GM18517 (cell line): ENCODE data around the gene CEP131.
A peak's percentile ranks its signal among the peaks of the same experiment; 100 is the strongest.

ENCODE experiments used
- ATAC-seq: cut with Tn5 transposase; IDR thresholded peaks from one replicate; pipeline ENCODE4 v1.9.1; 2021; ENCODE audit warnings: mild to moderate bottlenecking, moderate library complexity; ENCODE audit not compliant: unreplicated experiment

CEP131 gene

DNA sequence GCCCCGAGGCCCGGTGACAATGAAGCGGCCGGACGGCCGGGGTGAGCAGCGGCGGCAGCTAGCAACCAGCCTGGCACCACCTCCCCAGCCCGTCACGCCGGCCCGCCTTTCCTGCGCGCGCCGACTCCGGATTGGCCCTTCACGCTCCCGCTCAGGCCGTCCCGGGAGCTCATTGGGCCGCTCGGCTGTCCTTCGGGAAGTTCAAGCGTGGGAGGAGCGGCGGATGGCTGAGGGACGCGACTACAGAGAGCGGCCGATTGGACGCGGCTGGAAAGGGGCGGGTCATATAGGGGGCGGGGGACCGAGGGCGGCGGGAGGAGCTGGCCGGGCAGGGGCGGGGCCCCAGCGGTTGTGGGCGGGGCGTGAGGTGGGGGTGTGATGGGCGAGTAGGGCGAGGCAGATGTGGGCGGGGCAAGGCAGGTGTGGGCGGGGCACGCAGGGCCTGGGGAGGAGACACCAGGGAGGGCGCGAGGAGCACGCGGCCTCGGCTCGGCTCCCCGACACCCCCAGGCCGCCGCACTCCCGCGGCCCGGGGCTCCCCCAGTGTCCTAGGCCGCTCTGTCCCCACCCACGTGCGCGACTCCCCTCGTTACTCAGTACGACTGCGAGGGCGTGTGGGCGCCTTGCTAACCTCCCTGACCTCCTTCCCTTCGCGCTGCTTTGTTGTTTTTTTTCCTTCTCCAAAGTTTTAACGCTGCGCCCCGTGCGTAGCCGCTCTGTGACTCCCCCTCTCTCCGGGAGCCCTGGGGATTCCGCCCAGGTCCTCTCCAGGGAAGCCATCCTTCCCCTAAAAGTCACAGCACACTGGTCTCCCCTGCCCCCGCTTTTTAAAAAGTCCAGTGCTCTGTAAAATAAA lies at the start of gene CEP131:
Gene CEP131 (minus strand): TSS at position 60 of the 856 bp plus-strand sequence. CDS start 2,909 bp downstream, outside the sequence.
- ATAC-seq: peak; percentile 75

DNA sequence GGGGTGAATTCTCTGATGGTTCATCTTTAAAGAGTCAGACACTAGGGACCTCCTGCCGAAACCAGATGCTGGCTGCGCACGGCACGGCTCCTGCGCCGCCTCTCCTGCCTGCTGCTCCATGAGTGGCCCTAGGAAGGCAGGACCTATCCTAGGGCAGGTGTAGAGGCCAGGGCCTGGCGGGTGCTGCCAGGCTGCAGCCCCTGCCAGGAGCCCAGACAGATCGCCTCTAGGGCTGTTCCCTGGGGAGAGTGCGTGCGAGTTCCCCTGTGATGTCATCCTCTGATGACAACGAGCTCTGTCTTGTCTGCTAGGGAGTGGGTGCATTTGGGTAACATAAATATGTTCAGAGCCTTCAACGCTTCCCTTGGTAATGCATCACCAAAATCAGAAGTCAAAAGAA lies 48.5 kb upstream of the CEP131 start:
- no peak for ATAC-seq

DNA sequence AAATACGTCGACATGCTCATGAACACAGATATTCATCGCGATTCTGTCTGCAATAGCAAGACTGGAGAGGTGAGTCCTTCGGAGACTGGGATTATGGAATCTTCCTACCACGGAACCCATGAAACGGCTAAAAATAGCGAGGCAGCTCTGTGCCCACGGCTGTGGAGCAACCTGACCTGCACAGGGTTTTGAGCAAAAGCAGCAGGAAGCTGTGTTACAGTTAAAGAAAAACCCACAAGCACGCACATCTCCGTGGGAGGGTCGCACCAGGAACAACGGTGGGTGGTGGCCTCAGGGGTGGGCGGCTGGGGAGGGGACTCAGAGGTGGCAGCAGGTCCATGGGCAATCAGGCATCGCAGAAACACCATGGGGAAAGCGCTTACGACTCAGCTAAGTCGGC lies 47.5 kb upstream of the CEP131 start:
- no peak for ATAC-seq

DNA sequence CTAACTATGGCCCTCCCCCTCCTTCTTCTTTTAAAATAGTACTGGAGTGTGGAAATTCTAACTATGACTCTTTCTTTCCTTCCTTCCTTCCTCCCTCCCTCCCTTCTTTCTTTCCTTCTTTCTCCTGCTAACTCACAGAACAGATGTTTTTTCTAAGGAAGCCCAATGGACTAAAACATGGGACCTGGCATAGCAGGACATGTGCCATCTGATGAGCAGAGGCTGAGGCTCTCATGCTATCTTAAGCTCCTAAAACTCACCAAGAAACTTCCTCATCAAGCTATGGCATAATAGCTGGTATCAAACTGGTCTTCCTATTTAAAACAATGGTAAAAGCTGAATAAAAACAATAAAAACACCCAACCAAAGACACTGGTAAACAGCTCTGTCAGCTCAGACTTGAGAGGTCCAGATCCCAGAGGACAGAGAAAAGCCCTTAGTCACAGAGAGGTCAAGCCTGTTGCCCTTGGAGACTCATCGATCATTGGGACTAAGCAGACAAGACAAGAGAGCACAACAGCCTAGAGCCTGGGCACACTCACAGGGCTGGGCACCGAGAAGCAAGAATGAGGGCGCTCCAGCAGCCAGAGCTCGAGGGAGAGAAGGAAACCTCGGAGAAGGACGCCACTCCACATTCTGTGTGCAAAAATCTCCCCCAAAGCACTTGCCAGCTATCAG lies 44.8 kb upstream of the CEP131 start:
- no peak for ATAC-seq

DNA sequence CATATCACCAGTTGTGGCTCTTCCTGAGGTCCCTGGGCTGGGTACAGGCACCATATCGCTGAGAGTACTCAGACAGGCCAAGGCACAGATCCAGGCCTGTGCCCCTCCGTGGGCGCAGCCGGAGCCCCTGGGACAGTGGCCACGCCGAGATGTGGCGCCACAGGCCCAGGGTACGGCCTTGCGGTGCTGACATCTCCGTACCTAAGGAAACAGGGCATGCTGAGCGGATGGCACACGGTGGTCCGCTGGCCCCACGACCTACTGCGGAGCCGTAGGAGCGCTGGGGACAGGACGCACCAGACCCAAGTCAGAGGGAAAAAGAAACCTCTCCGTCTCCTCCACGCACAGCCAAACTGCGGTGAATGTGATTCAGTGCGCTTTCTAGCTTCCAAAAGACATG lies 42.8 kb upstream of the CEP131 start:
- no peak for ATAC-seq

DNA sequence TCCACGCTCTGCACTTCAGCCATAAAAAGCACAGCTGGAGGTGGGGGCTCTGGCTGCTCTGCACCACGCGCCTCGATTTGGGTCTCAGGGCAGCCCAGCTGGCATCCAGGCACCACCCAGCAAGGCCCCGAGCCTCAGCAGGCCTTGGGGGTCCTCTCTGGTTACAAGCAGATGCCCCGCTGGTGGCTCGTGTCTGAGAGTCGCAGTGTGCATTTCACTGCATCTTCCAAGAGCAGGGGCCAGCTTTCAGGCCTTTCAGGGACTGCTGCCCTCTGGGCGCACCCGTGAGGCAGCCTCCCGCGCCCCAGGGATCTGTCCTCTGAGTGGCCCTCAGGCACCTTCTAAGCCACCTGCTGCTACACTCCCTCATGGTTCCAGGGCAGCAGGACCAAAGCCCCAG lies 41.9 kb upstream of the CEP131 start:
- no peak for ATAC-seq

DNA sequence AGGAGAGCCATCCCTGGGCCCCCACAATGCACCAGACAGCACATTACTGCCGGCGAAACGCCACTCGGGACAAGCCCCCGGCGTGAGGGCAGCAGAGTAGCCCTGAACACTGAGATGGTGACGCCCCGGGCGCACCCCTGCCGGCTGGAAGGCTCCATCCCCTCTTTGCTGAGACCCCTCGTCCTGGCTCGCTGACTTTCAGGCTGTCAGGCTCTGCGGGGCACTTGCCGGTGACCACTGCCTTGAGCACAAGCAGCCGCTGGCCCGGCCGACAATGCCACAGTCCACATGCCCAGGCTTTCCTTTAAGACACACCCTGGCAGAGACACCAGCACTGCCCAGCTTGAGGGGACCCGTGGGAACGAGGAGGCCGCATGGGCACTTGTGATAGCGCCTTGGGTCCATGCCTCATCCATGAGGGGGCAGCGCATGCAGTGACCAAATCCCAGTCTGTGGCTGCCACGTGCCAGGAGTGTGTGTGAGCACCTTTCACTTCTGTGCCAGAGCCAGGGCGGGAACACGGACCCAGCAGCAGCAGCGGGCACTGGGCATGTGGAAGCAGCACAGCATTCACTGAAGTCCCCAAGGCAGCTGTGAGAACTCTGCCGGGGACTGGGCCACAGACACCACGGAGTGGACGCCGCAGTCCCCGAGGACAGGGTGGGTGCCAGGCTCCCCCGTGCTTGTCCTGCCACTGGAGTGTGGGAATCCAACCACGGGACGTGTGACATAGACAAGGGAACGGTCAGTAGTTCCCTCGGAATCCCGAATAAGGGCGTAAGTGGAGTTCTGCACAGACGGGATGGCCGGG lies 40.8 kb upstream of the CEP131 start:
- ATAC-seq: no peak

DNA sequence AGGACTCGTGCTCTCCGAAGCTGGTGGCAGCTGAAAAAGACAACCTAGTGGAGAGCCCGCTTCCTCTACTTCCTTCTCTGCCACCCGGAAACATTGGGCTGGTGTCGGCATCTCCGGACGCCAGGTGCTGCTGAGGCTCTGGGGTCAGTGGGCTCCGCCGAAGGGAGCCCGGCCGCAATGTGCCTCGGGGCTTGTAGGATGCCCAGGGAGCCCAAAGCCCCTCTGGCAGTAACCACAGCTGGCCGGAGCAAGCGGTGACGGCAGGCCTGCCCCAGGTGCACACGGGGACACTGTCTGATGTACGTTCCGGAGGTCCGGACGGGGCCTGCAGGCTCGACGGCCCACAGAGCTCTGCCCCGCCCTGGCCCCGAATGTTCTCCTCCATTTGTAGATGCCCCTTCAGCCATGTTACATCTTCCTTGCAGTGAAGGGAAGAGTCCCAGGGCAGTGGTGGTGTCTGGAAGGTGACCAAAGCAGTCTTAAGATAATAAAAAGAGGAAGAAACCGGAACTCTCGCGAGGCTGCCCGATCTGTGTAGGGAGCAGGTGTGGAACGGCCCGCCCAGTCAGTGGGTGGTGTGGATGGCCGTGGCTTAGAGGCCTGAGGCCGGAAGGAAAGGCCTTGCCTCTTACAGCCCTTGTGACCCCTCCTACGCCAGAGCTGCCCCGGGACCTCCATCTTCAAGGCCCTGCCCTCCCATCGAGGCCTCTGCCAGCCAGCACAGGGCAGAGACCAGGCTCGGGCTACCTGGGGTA lies 39.0 kb upstream of the CEP131 start:
- no peak for ATAC-seq

DNA sequence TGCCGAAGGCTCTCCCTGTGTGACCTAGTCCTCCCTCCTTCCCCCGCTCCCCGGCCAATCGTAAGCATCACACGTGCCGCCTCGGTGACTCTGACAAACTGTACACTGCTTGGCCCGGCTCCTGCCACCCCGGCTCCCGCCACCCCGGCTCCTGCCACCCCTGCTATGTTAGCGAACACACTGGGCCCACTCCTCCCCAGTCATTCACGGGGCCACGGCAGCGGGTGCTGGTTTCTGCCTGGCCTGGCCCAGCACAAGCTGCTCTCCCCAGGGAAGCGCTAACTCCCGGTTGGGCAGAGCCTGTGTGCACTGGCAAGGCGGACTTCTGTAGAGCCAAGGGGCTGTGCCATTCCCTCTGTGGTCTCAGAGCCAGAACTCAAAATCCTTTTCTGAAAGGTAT lies 38.3 kb upstream of the CEP131 start:
- no peak for ATAC-seq

DNA sequence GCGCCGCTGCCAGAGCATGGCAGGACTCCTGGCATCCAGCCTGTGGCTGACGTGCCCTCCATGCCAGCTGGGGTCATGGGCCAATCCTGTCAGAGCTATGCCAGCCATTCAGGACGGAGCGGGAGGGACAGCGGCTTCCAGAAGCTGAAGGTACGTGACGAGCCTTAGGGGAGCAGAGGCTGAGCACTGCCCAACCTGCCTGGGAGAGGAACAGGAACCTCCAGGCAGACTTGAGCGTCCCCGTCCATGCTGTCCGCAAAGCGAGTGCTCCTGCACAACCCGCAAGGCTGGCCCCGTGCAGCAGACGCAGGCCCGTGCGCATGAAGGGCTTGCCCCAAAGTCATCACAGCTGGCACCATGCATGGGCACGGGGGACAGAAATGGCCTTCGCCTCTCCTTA lies 37.9 kb upstream of the CEP131 start:
- no peak for ATAC-seq

DNA sequence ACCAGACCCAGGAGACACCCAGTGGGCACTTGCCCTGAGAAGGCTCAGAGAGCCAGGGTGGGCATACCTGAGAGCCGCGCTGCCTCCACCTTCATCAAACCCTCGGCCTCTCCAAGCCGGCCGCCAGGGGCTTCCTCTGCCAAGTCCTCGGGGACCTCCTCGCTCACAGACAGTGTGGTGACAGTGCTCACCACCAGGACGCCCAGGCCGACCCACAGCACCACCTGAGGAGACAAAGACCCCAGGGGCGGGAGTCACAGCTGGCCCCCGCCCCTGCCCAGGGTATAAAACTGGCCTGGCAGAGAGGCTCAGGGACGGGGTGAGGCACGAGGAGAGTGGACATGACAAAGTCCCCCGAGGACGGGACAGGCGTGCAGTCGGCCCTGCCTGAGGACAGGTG lies 37.4 kb upstream of the CEP131 start:
- no peak for ATAC-seq

DNA sequence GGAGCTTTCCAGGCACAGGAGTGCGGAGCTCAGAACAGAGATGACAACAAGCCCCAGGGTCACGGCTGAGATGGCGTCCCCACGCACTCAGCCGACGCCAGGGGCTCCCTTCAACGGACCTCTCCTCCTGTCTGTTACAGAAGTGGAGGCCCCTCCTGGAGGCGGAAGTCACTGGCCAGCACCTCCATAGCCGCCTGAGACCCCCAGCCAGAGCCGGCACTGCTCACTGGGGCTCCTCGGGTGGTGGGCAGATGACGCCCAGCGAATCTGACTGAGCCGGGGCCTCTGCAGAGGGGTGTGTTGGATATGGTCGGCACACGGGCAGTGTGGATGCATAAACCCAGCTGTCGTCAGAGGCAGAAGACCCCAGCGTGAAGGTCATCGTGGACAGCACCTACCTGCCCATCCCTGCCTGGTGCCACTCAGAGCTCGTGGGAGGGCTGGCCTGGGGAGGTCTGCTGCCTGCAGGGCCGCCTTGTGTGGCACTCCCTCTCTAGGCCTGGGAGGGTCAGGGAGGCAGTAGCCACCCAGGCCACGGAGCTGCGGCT lies 36.4 kb upstream of the CEP131 start:
- ATAC-seq: no peak

DNA sequence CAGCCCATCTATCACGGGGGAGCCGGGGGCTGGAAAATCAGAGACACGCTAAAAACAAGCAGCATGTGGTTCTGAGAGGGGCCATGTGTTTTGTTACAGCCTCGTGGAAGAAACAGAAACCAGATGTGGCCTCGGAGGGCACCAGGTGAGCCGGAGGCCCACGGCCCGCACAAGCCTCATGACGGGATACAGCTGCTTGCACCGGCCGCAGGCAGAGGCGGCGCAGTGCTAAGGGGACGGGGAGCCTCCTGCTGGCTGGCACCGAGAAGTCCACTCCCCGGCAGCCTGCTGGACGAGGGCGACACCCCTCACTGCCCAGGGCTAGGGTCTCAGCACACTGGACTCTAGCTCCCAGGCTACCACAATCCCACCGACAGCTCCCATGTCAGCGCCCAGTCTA lies 35.5 kb upstream of the CEP131 start:
- ATAC-seq: no peak

DNA sequence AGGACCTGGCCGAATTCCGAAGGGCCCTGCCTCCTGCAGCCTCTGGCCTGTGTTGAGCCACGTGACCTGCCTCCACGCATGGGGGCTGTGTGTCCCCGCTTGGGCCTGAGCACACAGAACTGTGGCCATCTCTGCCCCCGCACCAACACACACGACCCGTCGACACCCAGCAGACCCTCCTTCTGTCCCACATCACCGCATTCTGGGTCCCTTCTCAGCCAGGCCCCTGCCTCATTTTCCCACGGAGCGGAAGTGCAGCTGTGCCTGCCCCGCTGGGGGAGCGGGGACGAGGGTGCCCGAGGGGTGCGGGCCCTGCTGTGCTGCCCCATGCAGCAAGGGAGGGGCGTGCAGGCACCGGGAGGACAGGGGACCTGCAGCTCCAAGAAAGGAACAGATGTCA lies 34.8 kb upstream of the CEP131 start:
- no peak for ATAC-seq

DNA sequence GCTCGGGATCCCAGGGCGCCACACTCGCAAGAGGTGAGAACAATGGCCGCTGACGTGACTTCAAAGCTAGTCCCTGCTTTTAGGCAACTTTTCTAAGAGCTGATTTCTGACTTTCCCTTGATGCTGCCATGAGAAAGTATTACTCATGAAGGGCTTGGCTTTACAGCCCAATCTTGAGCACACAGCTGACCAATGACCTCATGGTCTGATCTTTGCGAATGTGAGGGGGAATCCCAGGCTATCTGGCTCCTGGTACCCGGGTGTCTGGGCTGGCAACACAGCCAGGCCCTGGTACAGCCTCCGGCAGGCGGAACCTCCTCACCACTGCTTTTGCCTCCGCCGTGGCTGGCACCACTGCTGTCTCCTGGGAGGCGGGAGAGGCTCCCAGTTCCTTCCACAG lies 33.9 kb upstream of the CEP131 start:
- ATAC-seq: no peak

DNA sequence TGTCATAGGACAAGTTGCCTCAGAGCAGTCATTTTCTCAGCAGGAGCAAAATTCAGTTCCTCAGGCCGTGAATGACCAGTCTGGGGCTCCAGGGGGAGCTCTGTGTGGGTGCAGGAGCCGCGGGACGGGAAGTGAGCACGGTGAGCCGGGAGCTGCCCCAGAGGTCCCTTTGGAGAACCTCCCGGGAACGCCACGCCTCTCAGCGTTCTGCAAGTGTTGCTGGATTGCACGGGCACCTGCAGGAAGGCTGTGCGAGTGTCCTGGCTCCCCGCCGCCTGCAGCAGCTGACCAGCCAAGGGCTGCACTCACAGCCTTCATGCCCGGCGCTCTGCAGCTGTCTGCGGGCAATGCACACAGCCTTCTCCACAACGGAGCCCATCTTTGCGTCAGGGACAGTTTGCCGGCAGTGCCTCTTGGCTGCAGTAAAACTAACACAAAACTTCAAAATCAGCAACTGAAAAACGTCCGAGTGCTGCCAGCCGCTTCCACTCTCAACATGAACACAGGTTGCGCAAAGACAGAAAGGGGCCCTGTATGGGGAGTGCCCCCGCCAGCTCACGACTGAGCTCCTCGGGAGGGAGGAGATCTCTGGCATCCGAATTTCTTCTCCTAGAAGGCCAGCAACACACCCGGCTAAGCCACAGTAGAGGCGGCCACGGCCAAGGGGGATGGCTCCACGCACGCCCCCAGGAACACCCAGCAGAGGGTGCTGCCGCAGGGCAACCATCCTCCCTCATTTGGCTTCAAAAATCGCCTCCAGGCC lies 32.4 kb upstream of the CEP131 start:
- no peak for ATAC-seq

DNA sequence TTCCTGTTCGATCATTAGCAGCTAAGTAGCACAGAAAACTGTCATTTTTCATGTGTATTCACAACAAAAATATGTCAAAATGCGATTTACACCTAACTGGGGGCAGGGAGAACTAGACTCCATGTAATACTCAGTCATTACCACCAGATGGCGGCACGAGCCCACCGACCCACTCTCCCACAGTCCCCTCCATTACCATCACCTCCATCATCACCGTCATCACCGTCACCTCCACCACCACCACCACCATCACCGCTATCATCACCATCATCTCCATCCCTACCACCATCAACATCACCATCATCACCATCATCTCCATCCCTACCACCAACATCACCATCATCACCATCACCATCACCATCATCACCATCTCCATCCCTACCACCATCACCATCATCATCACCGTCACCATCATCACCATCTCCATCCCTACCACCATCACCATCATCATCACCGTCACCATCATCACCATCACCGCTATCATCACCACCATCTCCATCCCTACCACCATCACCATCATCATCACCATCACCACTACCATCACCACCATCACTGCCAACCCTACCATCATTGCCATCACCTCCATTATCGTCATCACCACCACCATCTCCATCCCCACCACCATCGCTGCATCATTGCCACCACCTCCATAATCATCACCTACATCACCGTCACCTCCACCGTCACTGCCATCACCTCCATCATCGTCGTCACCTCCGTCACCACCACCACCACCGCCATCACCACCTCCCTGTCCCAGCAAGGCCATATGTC lies 30.8 kb upstream of the CEP131 start:
- ATAC-seq: no peak

DNA sequence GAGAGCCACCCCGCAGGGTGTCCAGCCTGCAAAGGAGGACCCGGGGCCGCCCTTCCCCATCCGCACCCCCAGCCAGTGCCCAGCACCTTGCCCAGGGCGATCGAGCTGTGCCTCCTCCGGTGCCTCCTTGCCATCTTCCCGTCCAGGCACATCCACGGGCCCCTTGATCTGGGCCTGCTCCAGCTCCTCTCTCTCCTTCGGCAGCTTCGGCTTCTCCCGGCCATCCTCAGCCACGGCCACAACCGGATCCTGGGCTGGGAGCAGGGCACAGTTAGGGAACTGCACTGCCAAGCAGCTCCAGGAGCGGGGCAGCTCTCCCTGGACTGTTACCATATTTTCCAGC lies 30.2 kb upstream of the CEP131 start:
- no peak for ATAC-seq

DNA sequence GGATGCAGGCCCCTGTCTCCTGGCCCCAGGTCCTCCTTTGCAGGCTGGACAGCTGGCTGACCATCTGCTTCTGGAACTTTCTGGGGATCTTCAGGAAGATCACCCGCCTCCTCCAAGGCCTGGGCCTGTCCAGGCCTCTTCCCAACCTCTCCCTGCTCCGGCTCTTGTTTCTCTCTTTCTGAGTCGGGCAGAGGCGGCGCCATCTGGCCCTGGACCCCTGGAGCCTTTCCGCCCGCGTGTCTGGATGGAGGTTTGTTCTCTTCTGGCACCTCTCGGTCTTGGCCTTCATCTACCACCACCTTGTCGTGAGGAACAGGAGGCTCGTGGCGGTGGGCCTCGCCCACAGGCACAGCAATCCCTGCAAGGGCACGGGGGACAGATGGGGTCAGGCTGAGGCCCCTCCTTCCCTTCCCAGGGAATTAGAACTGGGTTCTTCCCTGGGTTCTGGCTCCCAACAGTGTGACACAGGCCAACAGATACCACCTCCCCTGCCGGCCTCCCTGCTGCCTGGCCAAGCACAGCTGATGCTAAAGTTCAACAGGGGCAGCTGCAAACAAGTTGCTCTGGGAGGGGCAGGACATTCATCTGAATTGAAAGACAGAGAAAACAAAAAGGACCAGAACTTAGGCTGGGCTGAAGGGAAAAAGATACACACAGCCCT lies 29.7 kb upstream of the CEP131 start:
- ATAC-seq: no peak
